PC-9 (cell line): ENCODE data around the gene TPSG1. TPM values are rescaled to one million over a fixed set of nuclear protein-coding genes. Genes with fewer than 3 reads are reported as not detected.

Source experiments
- BruUV-seq: library from RNA; stranded (reverse); fragments of 400-500 nt; replicated peaks from 2 replicates; lab custom pipeline; 2021; lab: Mats Ljungman, UMichigan
- CTCF ChIA-PET: fragments of 300-600 bp; sonication (Branson Sonifier 250); formaldehyde crosslinking; loops from one replicate; lab custom pipeline; 2022; ENCODE audit warnings: antibody characterized with exemption; lab: Charles Lee
- POLR2A ChIA-PET: fragments of 300-600 bp; sonication (Branson Sonifier 250); formaldehyde crosslinking; loops from one replicate; lab custom pipeline; 2022; ENCODE audit warnings: antibody characterized with exemption; ENCODE audit not compliant: unreplicated experiment; lab: Charles Lee
- DNase-seq, 2 experiments: peaks; one replicate each; pipeline versions ENCODE4 v3.0.0 to v3.0.0-alpha.2; 2015 to 2022; ENCODE audit warnings: mixed read lengths in 1 of 2
- H2AFZ ChIP-seq: fragments of 200-600 bp; sonication (generic); 2 replicates; pipeline ENCODE4 v1.8.1; 2017; ENCODE audit warnings: antibody characterized with exemption
- H3F3A ChIP-seq: fragments of 200-600 bp; sonication (generic); 2 replicates; pipeline ENCODE4 v1.8.1; 2017; ENCODE audit warnings: antibody characterized with exemption, mild to moderate bottlenecking, low read depth; ENCODE audit not compliant: insufficient read depth
- H3K27ac ChIP-seq: fragments of 200-600 bp; sonication (generic); 2 replicates; pipeline ENCODE4 v1.6.1; 2016; ENCODE audit warnings: mixed run types
- H3K27me3 ChIP-seq: fragments of 200-600 bp; sonication (generic); 2 replicates; pipeline ENCODE4 v1.6.1; 2016; ENCODE audit warnings: low read depth, mixed run types; ENCODE audit not compliant: insufficient read depth
- H3K36me3 ChIP-seq: fragments of 200-600 bp; sonication (generic); 2 replicates; pipeline ENCODE4 v1.6.1; 2016; ENCODE audit warnings: low read depth, mixed run types
- H3K4me1 ChIP-seq: fragments of 200-600 bp; sonication (generic); replicated peaks from 2 replicates; pipeline ENCODE4 v1.6.1; 2016; ENCODE audit warnings: mixed run types; ENCODE audit not compliant: insufficient read depth
- H3K4me2 ChIP-seq: fragments of 200-600 bp; sonication (generic); 2 replicates; pipeline ENCODE4 v1.6.1; 2017; ENCODE audit warnings: mixed run types
- H3K4me3 ChIP-seq: fragments of 200-600 bp; sonication (generic); 2 replicates; pipeline ENCODE4 v1.6.1; 2016; ENCODE audit warnings: mixed run types
- H3K79me2 ChIP-seq: fragments of 200-600 bp; sonication (generic); 2 replicates; pipeline ENCODE4 v1.6.1; 2017; ENCODE audit warnings: low read depth, mixed run types
- H3K9me2 ChIP-seq: fragments of 200-600 bp; sonication (generic); 2 replicates; pipeline ENCODE4 v1.8.1; 2017; ENCODE audit warnings: mild to moderate bottlenecking; ENCODE audit not compliant: insufficient read depth
- H3K9me3 ChIP-seq: fragments of 200-600 bp; sonication (generic); 2 replicates; pipeline ENCODE4 v1.8.1; 2016; ENCODE audit warnings: low read depth; ENCODE audit not compliant: insufficient read depth
- H4K20me1 ChIP-seq: fragments of 200-600 bp; sonication (generic); 2 replicates; pipeline ENCODE4 v1.8.1; 2017; ENCODE audit not compliant: insufficient read depth
- EZH2 ChIP-seq: fragments of 200-600 bp; sonication (generic); IDR thresholded peaks from 2 replicates; pipeline ENCODE4 v1.8.0; 2017; ENCODE audit warnings: antibody characterized with exemption, low read depth
- intact Hi-C: fragments of 100-400 bp; cut with micrococcal nuclease; formaldehyde crosslinking; loops from one replicate; pipeline ENCODE4 v1.10.0; 2022; ENCODE audit not compliant: unreplicated experiment
- total RNA-seq: library from RNA; stranded (reverse); gene quantifications from 2 replicates; pipeline ENCODE4 v1.2.3, GENCODE V29; 2021
- TF ChIP-seq, protein P1 (sequence below): fragments of 200-600 bp; sonication (generic); conservative IDR thresholded peaks from 2 replicates; pipeline ENCODE4 v1.6.1; 2017; ENCODE audit warnings: mixed run types, antibody characterized with exemption, mild to moderate bottlenecking, moderate library complexity

TPSG1 gene
- total RNA-seq, 1 experiment from 2014 or later, result not detected

DNA sequence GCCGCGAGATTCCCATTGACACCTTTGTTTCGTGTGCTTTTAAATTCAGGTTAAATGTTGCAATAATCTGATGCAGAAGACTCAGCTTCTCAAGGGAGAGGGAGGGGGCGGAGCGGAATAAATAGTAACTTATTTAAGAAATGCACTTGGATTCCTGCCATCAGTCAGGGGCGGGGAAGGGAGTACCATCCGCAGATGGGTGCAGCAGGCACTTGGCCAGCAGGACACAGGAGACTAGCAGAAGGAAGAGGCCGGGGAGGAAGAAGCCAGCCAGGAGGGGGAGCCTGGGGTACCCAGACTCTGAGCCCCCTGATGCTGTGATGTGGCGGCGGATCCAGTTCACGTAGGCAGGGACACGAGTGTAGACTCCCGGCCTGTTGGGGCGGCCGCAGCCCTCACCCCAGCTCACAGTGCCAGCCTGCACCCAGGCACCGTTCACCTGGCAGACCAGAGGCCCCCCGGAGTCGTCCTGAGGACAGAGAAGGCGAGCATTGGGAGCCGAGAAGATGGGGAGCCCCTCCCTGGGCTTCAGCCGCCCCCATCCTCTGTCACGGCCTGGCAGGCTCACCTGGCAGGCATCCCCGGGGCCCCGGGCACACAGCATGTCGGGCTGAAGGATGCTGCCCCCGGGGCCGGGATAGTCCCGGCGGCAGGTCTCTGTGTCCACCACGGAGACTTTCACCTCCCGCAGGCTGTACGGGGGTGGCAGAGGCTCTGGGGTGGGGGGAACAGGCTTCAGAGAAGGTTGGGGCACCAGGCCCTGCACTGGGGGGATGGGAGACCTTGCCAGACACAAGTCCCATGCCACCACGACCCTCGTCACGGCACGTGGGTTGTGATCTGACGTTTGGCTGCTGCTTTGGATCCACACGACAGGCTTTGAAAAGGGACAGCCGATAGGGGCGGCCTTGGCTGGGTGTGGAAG is 3.2 kb downstream of the TPSG1 start:
- no peaks in the 10 kb centered on the region for H3F3A ChIP-seq
- no peaks in the 10 kb centered on the region for H3K9me3 ChIP-seq
- H3K79me2 ChIP-seq, result no peaks in the 10 kb centered on the region
- CTCF ChIA-PET, result no interaction called here
- H3K4me2 ChIP-seq, result no peak overlapping the region
- H3K27ac ChIP-seq, result no peak overlapping the region
- intact Hi-C loops, result no loop called here
- no peaks in the 10 kb centered on the region for H3K36me3 ChIP-seq
- POLR2A ChIA-PET, result no interaction called here
- no peaks in the 10 kb centered on the region for H4K20me1 ChIP-seq
- DNase-seq, result no peak
- H3K4me1 ChIP-seq, result no peaks in the 10 kb centered on the region
- TF ChIP-seq EZH2, result no peak
- TF ChIP-seq, protein P1, sequence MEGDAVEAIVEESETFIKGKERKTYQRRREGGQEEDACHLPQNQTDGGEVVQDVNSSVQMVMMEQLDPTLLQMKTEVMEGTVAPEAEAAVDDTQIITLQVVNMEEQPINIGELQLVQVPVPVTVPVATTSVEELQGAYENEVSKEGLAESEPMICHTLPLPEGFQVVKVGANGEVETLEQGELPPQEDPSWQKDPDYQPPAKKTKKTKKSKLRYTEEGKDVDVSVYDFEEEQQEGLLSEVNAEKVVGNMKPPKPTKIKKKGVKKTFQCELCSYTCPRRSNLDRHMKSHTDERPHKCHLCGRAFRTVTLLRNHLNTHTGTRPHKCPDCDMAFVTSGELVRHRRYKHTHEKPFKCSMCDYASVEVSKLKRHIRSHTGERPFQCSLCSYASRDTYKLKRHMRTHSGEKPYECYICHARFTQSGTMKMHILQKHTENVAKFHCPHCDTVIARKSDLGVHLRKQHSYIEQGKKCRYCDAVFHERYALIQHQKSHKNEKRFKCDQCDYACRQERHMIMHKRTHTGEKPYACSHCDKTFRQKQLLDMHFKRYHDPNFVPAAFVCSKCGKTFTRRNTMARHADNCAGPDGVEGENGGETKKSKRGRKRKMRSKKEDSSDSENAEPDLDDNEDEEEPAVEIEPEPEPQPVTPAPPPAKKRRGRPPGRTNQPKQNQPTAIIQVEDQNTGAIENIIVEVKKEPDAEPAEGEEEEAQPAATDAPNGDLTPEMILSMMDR, result no peak
- no peaks in the 10 kb centered on the region for H3K9me2 ChIP-seq
- no peak overlapping the region for H2AFZ ChIP-seq
- BruUV-seq, result no TSS peak
- peaks cover 75% of the 10 kb centered on the region for H3K27me3 ChIP-seq
- H3K4me3 ChIP-seq, result no peak overlapping the region

DNA sequence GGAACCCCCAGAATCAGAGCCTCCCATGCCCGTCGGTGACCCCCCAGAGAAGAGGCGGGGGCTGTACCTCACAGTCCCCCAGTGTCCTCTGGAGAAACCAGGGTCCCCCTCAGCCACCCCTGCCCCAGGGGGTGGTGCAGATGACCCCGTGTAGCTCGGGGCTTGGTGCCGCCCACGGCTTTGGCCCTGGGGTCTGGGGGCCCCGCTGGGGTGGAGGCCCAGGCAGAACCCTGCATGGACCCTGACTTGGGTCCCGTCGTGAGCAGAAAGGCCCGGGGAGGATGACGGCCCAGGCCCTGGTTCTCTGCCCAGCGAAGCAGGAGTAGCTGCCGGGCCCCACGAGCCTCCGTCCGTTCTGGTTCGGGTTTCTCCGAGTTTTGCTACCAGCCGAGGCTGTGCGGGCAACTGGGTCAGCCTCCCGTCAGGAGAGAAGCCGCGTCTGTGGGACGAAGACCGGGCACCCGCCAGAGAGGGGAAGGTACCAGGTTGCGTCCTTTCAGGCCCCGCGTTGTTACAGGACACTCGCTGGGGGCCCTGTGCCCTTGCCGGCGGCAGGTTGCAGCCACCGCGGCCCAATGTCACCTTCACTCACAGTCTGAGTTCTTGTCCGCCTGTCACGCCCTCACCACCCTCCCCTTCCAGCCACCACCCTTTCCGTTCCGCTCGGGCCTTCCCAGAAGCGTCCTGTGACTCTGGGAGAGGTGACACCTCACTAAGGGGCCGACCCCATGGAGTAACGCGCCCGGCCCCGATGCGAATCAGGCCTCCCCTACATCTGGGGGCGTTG is 4.0 kb downstream of the TPSG1 start:
- H3K27ac ChIP-seq, result no peak overlapping the region
- H3K9me3 ChIP-seq, result no peaks in the 10 kb centered on the region
- no peaks in the 10 kb centered on the region for H4K20me1 ChIP-seq
- H3F3A ChIP-seq, result no peaks in the 10 kb centered on the region
- no peak overlapping the region for H2AFZ ChIP-seq
- ChIA-PET POLR2A (no interaction called here), CTCF (no interaction called here)
- TF ChIP-seq, protein P1, result no peak
- 0 out of 2 replicates have a peak, but pooled peaks have one; percentile 90 for TF ChIP-seq EZH2
- no peaks in the 10 kb centered on the region for H3K36me3 ChIP-seq
- H3K4me2 ChIP-seq, result no peak overlapping the region
- DNase-seq, result peak in 1 of 2 experiments; percentile 21
- no peaks in the 10 kb centered on the region for H3K79me2 ChIP-seq
- H3K4me3 ChIP-seq, result no peak overlapping the region
- no peaks in the 10 kb centered on the region for H3K4me1 ChIP-seq
- no TSS peak for BruUV-seq
- H3K9me2 ChIP-seq, result no peaks in the 10 kb centered on the region
- intact Hi-C loops, result no loop called here
- H3K27me3 ChIP-seq, result peaks cover 84% of the 10 kb centered on the region

- no peaks in the 10 kb centered on the region for H4K20me1 ChIP-seq
- no peak overlapping the region for H2AFZ ChIP-seq
- intact Hi-C loops, result no loop called here
- ChIA-PET CTCF (interaction anchor here (0.6 kb wide), 1 partner anchor 206 kb away, joined by 3 read pairs; no protein-coding TSS in a partner anchor), POLR2A (no interaction called here)
- H3K27ac ChIP-seq, result no peak overlapping the region
- no peaks in the 10 kb centered on the region for H3K79me2 ChIP-seq
- no peaks in the 10 kb centered on the region for H3K9me3 ChIP-seq
- no peaks in the 10 kb centered on the region for H3K36me3 ChIP-seq
- H3K27me3 ChIP-seq, result peaks cover 91% of the 10 kb centered on the region
- TF ChIP-seq EZH2, result no peak
- TF ChIP-seq, protein P1, result no peak
- DNase-seq, result peak in 1 of 2 experiments; percentile 25
- BruUV-seq, result no TSS peak
- no peak overlapping the region for H3K4me3 ChIP-seq
- H3K9me2 ChIP-seq, result no peaks in the 10 kb centered on the region
- H3K4me2 ChIP-seq, result no peak overlapping the region
- no peaks in the 10 kb centered on the region for H3K4me1 ChIP-seq
- H3F3A ChIP-seq, result no peaks in the 10 kb centered on the region
Measured at GRCh38 chr16:1220098-1220728, 4.9 kb downstream of the TPSG1 start.
